Right atrium auricular region (tissue), 2 donors: ENCODE measurements around the gene MPPED1. TPM values are rescaled to one million over a fixed set of nuclear protein-coding genes. Genes with fewer than 3 reads are reported as not detected.

Experiments
- DNase-seq: peaks from one replicate; pipeline ENCODE4 v3.0.0-alpha.2; 2019; ENCODE audit warnings: low spot score
- H3K27ac ChIP-seq, 2 donors: fragments of 200-600 bp; sonication (generic); 1 replicate in 1 of 2; 2 replicates in 1 of 2; pipeline ENCODE4 v1.5.1; 2016 to 2019
- H3K27me3 ChIP-seq, 2 donors: fragments of 200-600 bp; sonication (generic); one replicate each; pipeline versions ENCODE4 v1.5.1 to v1.6.0; 2017 to 2019
- H3K36me3 ChIP-seq: fragments of 200-600 bp; sonication (generic); one replicate; pipeline ENCODE4 v1.5.1; 2016
- H3K4me1 ChIP-seq, 2 donors: fragments of 200-600 bp; sonication (generic); one replicate each; pipeline versions ENCODE4 v1.5.1 to v1.6.0; 2017 to 2019
- H3K4me3 ChIP-seq, 2 donors: fragments of 200-600 bp; sonication (generic); 1 replicate in 1 of 2; 2 replicates in 1 of 2; pipeline ENCODE4 v1.5.1; 2017 to 2019; ENCODE audit warnings: mild to moderate bottlenecking in 1 of 2, moderate library complexity in 1 of 2
- H3K9me3 ChIP-seq, 2 donors: fragments of 200-600 bp; sonication (generic); one replicate each; pipeline ENCODE4 v1.5.1; 2019
- total RNA-seq, 2 donors: library from RNA; depleted of rRNA; stranded (reverse); fragments of >200 nt; gene quantifications; one replicate each; pipeline ENCODE4 v1.1.0, GENCODE V29; 2016
- TF ChIP-seq, protein P1 (sequence below), 2 donors: fragments of 200-600 bp; sonication (generic); IDR thresholded peaks; one replicate each; pipeline ENCODE4 v1.5.1; 2019; ENCODE audit warnings: antibody characterized with exemption in 2 of 2

The MPPED1 gene
- total RNA-seq, 2 donors from 2014 or later = not detected

DNA sequence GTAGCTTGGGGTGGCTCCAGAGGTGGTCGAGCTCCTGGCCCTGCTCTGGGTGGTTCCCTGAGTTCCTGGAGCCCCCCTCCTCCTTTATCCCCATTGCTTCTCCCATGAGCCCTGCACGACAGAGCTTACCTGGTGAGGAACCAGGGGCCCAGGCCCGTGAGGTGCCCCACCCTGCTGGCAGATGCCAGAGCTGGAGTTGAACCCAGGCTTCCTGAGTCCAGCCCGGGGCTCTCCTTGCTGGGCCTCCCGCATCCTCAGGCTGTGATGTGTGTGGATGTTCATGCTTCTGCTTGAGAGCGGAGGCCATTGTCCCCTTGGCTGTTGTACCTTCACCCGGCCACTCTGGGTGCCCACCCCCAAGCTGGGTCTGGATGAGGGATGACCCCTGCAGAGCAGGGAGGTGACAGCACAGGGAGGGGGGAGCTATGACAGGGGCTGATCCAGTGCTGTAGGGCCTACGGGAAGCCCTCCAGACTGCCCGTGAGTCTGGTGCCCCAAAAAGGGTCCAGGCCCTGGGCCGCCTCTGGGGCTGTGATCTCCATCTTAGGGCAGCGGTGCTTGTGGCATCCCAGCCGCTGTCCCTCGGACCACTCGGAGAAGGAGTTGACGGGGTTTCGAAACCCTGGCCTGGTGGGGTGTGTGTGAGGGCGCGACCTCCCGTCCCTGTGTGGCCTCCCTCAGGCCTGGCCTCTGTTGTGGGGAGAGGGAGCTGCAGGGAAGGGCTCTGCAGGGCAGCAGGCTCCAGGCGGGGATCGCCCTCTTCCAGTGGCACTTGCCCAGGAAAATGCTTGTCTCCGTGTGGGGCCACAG lies 14.4 kb downstream of the MPPED1 start:
- H3K27ac ChIP-seq = no peak overlapping the region
- H3K36me3 ChIP-seq = no peaks in the 10 kb centered on the region
- no peak overlapping the region for H3K4me3 ChIP-seq
- no peaks in the 10 kb centered on the region for H3K27me3 ChIP-seq
- no peaks in the 10 kb centered on the region for H3K4me1 ChIP-seq
- H3K9me3 ChIP-seq = no peaks in the 10 kb centered on the region
- TF ChIP-seq, protein P1, sequence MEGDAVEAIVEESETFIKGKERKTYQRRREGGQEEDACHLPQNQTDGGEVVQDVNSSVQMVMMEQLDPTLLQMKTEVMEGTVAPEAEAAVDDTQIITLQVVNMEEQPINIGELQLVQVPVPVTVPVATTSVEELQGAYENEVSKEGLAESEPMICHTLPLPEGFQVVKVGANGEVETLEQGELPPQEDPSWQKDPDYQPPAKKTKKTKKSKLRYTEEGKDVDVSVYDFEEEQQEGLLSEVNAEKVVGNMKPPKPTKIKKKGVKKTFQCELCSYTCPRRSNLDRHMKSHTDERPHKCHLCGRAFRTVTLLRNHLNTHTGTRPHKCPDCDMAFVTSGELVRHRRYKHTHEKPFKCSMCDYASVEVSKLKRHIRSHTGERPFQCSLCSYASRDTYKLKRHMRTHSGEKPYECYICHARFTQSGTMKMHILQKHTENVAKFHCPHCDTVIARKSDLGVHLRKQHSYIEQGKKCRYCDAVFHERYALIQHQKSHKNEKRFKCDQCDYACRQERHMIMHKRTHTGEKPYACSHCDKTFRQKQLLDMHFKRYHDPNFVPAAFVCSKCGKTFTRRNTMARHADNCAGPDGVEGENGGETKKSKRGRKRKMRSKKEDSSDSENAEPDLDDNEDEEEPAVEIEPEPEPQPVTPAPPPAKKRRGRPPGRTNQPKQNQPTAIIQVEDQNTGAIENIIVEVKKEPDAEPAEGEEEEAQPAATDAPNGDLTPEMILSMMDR (IDR thresholded peaks at IDR 0.05) = no peak
- DNase-seq = no peak

DNA sequence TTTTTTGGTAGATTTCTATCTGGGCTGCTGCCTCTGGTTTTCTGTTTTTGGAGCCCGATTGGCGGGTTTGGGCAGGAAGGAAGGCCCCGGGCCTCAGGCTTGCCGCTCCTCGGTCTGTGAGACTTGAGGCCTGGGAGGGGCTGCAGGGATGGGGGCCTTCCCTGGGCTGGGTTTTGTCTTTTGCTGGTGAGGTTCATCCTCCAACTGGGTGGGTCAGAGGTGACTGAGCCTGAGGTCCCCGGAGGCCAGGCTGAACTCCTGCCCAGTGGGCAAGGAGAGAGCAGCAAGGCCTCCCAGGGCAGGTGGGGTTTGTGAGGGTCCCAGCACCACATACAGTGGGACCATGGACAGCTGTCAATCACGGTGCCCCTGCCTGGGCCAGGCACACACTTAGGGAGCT lies 15.0 kb downstream of the MPPED1 start:
- H3K9me3 ChIP-seq = no peaks in the 10 kb centered on the region
- H3K4me3 ChIP-seq = no peak overlapping the region
- H3K27ac ChIP-seq = no peak overlapping the region
- H3K27me3 ChIP-seq = no peaks in the 10 kb centered on the region
- TF ChIP-seq, protein P1 (IDR thresholded peaks at IDR 0.05) = no peak
- H3K4me1 ChIP-seq = no peaks in the 10 kb centered on the region
- DNase-seq = no peak
- H3K36me3 ChIP-seq = no peaks in the 10 kb centered on the region

DNA sequence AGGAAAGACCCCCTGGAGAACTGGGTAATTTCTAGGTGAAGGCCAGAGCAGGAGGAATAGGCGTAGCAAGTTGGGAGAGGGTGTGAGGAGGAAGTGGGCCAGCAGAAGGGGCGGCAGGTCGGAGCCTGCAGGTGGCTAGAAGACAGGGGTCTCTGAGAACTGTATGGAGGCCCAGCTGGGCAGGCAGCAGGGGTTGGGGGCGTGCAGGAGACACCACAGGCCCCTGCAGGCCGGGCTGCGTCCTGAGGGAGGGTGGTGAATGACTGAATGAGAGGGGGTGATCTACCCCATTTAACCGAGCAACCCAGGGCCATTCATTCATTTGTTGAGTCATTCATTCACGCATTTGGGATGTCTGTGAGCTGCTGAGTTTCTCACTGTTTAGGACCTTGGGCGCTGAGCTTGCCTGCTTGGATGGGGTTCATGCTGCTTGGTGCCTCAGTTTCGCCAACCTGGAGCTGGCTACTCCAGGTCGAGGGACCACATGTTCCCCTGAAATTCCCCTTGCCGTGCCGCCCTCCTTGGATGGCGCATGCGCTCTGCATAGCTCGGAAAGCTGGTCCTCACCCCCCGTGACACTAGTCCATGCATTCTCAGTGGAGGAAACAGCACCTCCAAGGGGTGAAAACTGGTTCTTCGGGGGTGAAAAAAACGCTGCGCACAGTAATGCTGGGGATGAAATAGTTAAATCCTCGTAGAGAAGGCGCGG lies 15.6 kb downstream of the MPPED1 start:
- no peaks in the 10 kb centered on the region for H3K9me3 ChIP-seq
- DNase-seq = no peak

DNA sequence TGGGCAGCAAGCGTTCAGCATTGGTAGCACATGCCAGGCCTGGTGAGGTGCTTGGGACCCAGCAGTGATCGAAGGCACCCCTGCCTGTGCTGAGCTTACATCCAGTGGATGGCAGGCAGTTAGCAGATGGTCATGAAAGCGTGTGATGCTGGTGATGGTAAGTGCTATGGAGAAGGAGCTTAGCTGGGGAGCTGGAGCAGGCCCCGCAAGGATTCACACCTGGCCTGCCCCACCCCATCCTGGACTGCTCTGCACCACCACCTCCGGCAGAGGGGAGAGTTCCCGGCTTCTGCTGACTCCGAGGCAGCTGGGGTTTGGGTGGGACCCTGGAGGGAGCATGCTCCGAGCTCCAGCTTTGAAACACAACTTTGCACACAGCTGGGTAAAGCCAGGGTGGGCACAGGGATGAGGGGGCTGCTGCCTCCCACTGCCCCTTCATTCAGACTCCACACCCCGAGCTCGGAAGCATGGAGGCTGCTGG lies 16.2 kb downstream of the MPPED1 start:
- Histone ChIP-seq H3K27ac (no peak overlapping the region), H3K27me3 (no peaks in the 10 kb centered on the region), H3K4me1 (no peaks in the 10 kb centered on the region), H3K9me3 (no peaks in the 10 kb centered on the region), H3K36me3 (no peaks in the 10 kb centered on the region), H3K4me3 (no peak overlapping the region)
- no peak for DNase-seq
- TF ChIP-seq, protein P1 (IDR thresholded peaks at IDR 0.05) = no peak

More for the DNA sequence above, 15.6 kb downstream of the MPPED1 start:
- no peaks in the 10 kb centered on the region for H3K4me1 ChIP-seq
- H3K36me3 ChIP-seq = no peaks in the 10 kb centered on the region
- no peak overlapping the region for H3K27ac ChIP-seq
- H3K27me3 ChIP-seq = no peaks in the 10 kb centered on the region
- H3K4me3 ChIP-seq = no peak overlapping the region
- TF ChIP-seq, protein P1 (IDR thresholded peaks at IDR 0.05) = no peak

DNA sequence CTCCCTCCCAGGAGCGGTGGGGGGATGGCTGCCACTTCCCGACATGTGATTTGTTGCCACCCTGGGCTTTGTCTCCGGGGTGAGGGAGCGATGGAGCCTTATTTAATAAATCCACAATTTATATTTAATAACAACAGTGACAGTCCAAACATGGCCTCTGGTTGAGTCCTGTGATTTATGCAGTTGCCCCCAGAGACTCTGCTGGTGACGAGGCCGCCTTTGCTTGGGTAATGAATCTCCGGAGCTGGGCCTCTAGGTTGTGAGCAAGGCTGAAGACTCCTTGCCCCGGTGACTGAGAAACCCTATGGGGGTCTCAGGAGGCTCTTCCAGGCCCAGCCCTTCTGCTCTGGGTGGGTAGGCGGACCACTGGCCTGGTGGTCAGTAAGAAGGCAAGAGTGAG lies 16.7 kb downstream of the MPPED1 start:
- DNase-seq = no peak
- H3K4me3 ChIP-seq = no peak overlapping the region
- TF ChIP-seq, protein P1 (IDR thresholded peaks at IDR 0.05) = no peak
- no peaks in the 10 kb centered on the region for H3K27me3 ChIP-seq
- H3K9me3 ChIP-seq = no peaks in the 10 kb centered on the region
- no peaks in the 10 kb centered on the region for H3K4me1 ChIP-seq
- H3K36me3 ChIP-seq = no peaks in the 10 kb centered on the region
- no peak overlapping the region for H3K27ac ChIP-seq
